Measurements from ENCODE around the gene C18orf32. TPM values are rescaled to one million over a fixed set of nuclear protein-coding genes. Genes with fewer than 3 reads are reported as not detected.
"Not testable (repeated sequence)": the region's sequence is repeated elsewhere in the genome, so short reads cannot be mapped to it uniquely, and the experiment has no call there.

Gene C18orf32
- 73.1 and 87.7 TPM in 2 replicates for polyA plus RNA-seq (2014; cell fraction: cytosol; rRNA removed)
- polyA plus RNA-seq (2014; cell fraction: nucleus; rRNA removed) = 44.2 and 62.9 TPM in 2 replicates

DNA sequence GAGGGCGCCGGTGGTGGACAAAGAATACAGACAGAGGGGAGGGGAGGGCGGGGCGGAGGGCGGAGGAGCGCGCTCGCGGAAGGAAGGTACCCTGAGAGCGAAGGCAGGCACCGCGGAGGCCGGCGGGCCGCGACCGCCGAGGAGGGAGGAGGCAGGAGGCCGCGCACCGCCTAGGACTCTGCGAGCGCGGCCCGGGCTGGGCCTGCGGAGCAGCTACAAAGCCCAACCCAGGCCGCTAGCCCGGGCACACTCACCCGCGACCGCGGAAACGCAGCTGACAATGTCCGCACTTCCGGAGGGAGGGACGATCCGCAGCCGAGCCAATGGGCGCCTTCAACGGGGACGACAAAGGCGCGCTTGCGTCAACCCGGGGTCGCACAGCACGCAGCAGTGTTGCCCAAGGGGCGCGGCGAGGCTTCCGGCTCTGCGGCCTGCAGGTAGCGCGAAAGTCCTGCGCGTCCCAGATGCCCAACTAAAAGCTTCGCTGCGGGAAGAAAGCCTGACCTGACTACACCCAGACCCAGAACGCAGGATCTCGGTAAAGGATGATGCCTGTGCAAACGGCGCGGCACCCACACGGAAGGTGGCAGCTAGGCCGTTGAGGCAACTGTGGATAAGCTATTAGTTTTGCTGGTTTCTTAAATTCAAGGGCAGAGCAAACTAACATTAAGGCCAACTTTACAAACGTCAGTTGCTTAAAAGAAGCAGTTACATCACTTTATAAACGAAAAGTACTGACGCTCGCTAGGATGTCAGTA lies at the start of gene C18orf32:
Gene C18orf32, minus strand, starts transcription at position 282 of the 758 bp plus-strand sequence. CDS start 3,486 bp downstream, outside the sequence.
- peak; percentile 89 for DNase-seq (ENCODE audit: low spot score)

DNA sequence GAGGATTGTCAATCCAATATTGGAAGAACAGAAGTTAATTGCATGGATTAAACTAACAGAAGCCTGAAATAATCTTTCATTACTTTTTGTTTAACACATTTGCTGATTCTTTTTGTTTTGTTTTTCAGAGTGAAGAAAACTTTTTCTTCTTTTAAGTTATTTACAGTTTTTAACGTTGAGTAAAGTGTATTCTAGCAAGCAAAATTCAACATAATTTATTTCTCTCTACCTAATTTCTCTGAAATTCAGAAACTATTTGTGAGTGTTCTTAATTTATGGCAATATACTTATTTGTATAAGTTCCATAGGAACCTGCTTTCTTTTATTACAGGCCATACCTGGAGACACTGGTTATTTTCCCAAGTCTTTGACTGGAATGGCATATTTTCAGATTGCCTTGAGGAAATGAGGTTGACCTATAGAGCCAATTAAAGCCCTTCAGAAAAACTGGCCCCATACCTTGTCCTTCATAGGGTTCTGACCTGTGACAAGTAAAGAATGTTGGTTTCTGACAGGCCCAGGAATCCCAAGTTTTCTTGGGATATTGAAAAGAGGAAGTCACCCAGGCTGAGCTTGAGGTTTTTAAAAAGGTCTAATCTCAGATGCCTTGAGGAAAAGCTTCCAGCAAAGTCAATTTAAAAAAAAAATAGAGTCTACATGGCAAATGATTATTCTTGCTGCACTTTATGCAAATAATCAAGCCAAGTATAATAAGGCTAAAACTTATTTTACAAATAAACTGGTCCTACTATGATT lies 48.0 kb upstream of the C18orf32 start:
- no peak for DNase-seq (ENCODE audit: low spot score)

DNA sequence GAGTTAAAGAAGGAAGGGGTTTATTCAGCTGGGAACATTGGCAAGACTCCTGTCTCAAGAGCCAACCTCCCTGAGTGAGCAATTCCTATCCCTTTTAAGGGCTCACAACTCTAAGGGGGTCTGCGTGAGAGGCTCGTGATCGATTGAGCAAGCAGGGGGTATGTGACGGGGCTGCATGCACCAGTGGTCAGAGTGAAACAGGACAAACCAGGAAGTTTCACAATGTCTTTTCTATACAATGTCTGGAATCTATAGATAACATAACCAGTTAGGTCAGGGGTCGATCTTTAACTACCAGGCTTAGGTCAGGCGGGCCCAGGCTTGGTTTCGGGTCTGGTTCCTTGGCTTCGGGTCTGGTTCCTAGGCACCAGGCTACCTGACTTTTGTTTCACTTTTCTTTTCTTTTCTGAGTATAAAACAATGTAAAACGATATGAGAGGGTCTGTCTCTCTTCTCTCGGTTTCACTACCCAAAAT lies 44.7 kb upstream of the C18orf32 start:
- no peak for DNase-seq (ENCODE audit: low spot score)

DNA sequence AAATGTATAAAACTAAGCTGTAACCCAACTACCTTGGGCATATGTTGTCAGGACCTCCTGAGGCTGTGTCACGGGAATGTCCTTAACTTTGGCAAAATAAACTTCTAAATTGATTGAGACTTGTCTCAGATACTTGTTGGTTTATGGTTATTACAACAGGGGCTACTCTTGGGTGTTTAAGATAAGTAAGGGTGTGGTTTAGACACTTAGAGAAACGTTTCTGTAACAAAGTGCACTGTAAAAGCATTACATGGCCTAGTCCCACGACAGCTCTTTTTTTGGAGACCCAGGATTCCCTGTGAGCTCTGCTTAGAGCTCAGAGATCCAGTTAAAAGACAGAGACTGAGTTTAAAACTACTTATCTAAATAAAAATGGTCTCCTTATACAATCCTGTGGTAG lies 42.6 kb upstream of the C18orf32 start:
- DNase-seq (ENCODE audit: low spot score) = no peak

- DNase-seq (ENCODE audit: low spot score) = no peak
Observed at GRCh38 chr18:49527631-49528327, 40.7 kb upstream of the C18orf32 start.

GRCh38 chr18:49525981-49526380 lies 38.9 kb upstream of the C18orf32 start:
- no peak for DNase-seq (ENCODE audit: low spot score)

GRCh38 chr18:49524951-49525350 lies 37.9 kb upstream of the C18orf32 start:
- no peak for DNase-seq (ENCODE audit: low spot score)

DNA sequence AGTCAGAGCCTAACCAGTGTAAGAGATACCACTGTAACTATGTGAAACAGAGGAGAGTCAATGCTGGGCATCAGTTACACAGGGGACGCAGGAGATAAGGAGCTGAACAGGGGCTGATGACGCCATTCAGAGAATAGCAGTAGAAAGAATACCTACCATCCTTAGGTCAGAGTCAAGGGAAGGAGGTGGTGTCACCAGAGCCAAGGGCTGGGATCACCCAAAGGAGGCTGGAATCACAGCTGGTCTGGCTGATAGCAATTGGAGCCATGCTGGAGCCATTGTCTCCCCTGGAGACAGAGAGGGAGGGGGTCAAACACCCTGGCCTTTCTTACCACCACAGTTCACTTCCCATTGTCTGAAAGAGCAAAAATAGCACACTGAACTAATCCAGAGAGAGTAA lies 37.3 kb upstream of the C18orf32 start:
- no peak for DNase-seq (ENCODE audit: low spot score)

GRCh38 chr18:49523580-49524093 lies 36.6 kb upstream of the C18orf32 start:
- DNase-seq (ENCODE audit: low spot score) = not testable (repeated sequence)

DNA sequence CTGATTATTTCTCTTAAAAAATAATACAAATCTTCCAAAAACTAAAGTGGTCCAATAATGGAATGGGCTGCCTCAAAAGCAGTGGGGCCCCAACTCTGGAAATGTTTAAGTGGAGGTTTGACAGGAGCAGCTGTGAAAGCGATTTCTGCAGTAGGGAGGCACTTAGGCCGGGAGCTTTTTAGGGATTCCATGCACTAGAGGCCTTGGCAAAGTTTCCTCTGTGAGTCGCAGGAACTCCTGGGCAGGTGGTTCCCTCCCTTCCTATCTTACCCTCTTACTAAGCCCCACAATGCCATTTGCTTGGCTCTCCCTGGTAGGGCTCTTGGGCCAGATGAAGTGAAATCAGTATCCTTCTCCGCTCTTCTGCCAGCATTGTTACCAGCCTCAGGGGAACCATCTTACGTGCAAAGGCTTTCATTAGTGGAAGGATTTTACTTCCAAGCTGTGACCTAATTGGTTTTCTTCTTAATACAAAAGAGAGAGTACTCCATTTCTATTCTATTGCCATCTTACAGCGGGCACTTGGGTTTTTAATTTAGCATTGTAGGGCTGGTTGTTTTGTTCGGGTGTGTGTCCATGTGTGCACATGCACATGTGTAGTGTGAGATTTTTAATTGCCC lies 34.3 kb upstream of the C18orf32 start:
- no peak for DNase-seq (ENCODE audit: low spot score)

GRCh38 chr18:49520661-49521145 lies 33.7 kb upstream of the C18orf32 start:
- no peak for DNase-seq (ENCODE audit: low spot score)

DNA sequence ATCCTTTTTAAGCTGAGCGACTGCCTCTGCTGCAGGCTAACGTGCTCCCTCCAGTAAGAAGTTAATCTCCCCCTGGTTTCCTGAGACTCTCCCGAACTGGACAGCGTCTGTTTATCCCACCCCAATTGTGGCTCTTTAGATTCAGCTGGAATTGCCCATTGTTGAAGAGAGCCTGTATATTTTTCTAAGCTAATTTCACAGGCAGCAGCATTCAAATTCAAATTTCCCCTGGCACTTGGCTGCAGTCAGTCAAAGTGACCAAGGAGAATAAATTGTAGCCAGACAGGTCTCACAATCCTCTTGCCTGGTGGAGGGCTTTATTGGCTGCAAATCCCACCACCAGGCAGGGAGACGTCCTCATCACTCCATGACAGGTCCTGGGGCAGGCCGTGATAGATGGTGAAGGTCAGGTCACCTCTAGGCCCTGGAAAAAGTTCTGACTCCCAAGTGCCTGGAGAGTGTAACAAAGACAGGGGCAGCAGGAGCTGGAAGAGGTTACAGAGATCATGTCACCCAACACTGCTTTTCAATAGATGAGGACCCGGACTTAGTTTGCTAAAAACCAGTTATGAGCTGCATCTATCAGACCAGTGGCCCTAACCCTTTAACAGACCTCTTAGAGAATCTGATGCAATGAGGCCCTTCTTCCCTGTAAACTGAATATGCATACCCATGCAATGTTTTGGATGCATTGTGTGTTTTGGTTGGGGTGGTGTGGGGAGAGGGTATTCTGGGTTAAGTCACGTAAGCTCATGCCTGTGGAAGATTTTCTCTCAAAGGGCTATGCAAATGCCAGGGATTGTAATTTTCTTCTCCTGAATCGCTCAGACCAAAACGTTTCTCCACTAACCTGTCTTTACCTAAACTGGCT lies 32.3 kb upstream of the C18orf32 start:
- DNase-seq (ENCODE audit: low spot score) = no peak

GRCh38 chr18:49517483-49517882 lies 30.4 kb upstream of the C18orf32 start:
- no peak for DNase-seq (ENCODE audit: low spot score)

DNA sequence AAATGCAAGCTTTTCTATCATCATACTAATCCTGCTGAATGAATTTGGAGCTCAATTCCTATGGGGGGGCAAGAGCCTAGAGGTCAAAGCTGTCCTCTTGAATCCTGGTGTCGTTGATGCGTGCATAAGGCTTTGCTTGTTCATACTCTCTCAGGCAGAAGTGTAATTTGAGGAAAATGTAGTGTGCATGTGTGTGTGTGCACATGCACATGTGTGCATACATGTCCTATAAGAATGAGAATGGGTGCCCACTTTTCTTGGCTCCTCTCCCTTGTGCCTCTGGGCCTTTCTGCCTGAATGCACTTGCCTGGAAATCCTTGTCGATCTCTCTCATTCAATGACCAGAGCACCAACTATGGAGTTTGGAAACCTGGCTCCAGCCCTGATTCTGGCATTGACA lies 28.5 kb upstream of the C18orf32 start:
- DNase-seq (ENCODE audit: low spot score) = no peak

DNA sequence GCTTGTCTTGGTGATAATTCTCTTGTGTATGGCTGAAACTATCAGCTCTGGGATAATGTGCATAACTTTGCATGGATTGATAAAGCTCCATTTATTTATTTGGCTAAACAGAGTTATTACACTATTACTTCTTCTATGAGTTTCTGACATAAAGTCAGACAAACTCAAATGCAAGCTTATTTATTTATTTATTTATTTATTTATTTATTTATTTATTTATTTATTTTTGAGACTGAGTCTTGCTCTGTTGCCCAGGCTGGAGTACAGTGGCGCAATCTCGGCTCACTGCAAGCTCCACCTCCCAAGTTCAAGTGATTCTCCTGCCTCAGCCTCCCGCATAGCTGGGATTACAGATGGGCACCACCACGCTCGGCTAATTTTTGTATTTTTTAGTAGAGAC lies 28.0 kb upstream of the C18orf32 start:
- DNase-seq (ENCODE audit: low spot score) = not testable (repeated sequence)

DNA sequence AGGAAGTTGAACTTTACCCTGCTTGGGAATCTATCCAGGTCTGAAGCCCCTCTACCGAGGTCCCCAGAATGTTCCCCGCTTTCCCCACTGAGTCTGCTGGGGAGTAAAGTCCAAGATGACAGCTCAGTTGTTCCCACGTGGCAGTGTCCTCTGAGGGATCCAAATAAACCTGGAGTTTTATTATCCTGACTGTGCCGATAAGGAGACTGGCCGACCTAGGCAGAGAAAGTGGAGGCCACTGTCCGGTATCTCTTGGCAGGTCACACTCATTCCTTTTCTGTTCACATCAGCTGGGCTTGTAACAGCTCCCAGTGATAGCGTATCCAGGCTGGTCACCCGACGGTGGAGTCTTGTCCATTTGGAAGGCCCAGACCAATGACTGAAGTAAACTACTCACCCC lies 27.5 kb upstream of the C18orf32 start:
- DNase-seq (ENCODE audit: low spot score) = no peak

- DNase-seq (ENCODE audit: low spot score) = not testable (repeated sequence)
Observed at GRCh38 chr18:49512876-49513275, 25.8 kb upstream of the C18orf32 start.

DNA sequence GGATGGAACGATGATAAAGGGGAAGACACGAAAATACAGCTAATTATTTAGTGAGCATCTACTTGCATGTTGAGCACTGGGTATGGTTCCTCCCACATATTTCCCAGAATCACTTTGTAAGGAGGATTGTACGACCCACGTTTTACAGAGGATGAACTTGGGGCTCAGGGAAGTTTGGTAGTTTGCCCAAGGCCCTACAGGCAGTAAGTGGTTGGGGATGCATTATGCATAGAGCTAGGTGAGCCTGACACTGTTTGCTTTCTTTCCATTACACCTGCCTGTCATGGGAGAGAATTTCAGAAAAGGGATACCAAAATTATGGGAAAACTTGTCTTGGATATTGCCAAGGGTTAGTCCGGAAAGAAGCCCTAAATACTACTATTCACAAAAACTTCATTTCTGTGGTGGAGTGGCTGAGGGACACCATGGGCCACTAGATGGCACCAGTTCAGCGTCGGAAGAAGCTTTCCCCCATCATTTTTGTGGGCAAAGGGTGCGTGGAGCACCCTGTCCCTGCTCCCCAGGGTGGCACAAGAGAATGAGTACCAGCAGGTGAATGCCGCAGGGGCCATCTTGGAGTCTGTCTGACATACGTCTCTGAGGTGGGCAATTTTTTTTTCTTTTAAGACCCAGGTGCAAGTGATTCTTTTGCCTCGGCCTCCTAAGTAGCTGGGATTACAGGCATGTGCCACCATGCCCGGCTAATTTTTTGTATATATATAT lies 23.5 kb upstream of the C18orf32 start:
- DNase-seq (ENCODE audit: low spot score) = peak; percentile 35

DNA sequence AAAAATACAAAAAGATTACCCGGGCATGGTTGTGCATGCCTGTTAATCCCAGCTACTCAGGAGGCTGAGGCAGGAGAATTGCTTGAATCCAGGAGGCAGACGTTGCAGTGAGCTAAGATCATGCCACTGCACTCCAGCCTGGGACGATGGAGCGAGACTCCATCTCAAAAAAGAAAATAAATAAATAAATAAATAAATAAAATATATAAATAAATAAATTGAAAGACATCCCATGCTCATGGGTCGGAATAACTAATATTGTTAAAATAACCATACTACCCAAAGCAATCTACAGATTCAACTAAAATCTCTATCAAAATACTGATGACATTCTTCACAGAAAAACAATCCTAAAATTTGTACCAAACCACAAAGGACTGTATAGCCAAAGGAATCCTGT lies 19.4 kb upstream of the C18orf32 start:
- not testable (repeated sequence) for DNase-seq (ENCODE audit: low spot score)

Data from SK-N-DZ (cell line).